Stimulated activated CD8-positive, alpha-beta memory T cell treated with anti-CD3 and anti-CD28 coated beads, Interleukin-12 subunit alpha, Interleukin-12 subunit beta, amount 100 ng/mL, for 4 hours (primary cell): ENCODE measurements around the gene DZIP3.
"Not testable (repeated sequence)": the region's sequence is repeated elsewhere in the genome, so short reads cannot be mapped to it uniquely, and the experiment has no call there.

ENCODE experiments used
- DNase-seq: peaks from one replicate; pipeline ENCODE4 v3.0.0-alpha.2; 2020; ENCODE audit warnings: low read depth

DZIP3 gene

GRCh38 chr3:108602249-108602934, 12.9 kb downstream of the DZIP3 start:
- DNase-seq, result no peak

- no peak for DNase-seq
Measured at GRCh38 chr3:108602935-108603294, 13.4 kb downstream of the DZIP3 start.

DNA sequence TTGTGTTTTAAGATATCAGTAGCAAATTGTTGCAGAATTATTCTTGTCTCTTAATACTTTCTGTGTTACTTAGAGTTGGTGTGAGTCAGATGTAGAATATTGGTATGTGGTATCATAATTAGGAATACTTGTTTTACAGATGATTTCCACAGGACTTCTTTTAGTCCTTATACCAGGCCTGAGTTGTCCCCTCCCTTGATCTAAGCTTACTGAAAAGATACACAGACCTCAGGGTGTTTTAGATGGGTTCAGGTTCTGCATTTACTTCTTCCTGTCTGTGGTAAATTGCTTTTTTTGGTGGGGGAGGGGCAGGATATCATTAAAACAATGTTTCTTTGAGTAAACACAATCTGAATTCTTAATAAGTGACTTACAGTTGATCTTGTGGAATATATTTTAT, 14.2 kb downstream of the DZIP3 start:
- DNase-seq, result no peak

GRCh38 chr3:108605028-108605427, 15.5 kb downstream of the DZIP3 start:
- DNase-seq, result no peak

- DNase-seq, result no peak
Measured at GRCh38 chr3:108605491-108605890, 16.0 kb downstream of the DZIP3 start.

DNA sequence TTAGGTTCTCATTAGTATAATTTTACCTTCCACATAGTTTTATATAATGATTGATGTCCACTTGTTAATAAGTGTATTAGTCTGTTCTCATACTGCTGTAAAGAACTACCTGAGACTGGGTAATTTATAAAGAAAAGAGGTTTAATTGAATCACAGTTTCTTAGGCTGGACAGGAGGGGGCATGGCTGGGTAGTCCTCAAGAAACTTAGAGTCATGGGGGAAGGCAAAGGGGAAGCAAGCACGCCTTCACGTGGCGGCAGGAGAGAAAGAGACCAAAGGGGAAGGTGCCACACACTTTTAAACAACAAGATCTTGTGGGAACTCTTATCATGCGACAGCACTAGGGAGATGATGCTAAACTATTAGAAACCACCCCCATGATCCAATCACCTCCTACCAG, 19.2 kb downstream of the DZIP3 start:
- no peak for DNase-seq

DNA sequence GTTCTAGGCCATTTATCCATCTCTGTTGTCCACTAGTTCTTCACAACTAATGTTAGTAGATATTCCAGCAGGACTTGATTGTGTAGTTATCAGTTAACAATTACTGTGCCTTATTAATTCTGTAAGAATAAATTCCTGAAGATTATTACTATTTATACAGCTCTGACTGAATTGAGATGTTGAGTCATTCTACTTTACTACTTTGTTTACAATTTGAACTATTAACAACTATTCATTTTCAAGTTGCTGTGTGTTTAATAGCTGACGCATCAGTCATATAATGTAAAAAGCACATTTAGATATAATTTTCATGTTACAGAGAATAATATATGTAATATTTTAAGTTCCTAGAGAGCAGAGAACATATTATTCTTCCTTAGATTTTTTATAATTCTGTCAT, 21.1 kb downstream of the DZIP3 start:
- no peak for DNase-seq

DNA sequence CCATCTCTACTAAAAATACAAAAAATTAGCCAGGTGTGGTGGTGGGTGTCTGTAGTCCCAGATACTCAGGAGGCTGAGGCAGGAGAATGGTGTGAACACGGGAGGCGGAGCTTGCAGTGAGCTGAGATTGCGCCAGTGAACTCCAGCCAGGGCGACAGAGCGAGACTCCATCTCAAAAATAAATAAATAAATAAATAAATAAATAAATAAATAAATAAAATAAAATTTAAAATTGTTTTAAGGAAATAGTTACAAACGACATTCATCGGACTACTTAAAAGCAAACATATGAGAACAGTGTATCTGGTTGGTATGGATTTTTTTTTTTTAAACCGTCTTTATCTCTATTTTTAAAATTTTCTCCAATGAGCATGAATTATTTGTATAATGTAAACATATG, 26.6 kb downstream of the DZIP3 start:
- DNase-seq, result not testable (repeated sequence)

GRCh38 chr3:108620250-108620649, 30.7 kb downstream of the DZIP3 start:
- no peak for DNase-seq

DNA sequence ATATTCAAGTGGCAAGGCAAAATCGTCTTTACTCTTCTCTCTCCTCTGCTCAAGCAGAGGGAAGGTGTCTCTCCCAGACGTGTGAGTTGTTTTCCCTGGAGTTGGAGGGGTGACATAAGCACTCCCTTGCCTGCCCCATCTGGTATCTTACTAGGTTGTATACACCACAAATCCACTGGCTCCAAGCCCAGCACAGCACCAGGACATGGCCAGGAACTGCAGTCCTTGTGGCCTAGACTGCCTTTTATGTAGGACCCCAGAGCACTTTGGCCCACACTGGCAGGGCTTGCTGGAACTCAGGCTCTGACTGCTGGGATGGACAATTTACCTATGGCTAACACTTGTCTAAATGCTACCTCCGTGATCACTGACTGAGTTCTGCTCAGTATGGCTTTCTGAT, 34.0 kb downstream of the DZIP3 start:
- no peak for DNase-seq

DNA sequence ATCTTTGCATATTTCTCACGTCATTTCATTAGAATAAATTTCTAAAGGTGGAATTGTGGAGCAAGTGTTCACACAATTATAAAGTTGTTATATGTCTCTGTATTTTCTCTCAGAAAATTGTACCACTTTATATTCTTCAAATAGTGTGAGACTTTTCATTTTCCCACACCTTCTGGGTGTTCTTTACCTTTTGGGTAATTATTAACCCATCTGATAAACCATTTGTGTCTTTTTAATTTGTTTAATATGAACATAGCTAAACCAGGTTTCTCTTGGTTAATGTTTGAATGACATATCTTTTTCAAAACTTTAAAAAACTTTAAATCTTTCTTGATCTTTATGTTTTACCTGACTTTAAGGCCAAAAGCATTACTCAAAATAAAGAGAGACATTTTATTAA, 40.5 kb downstream of the DZIP3 start:
- DNase-seq, result no peak

- DNase-seq, result no peak
Measured at GRCh38 chr3:108642526-108642925, 53.0 kb downstream of the DZIP3 start.

GRCh38 chr3:108645364-108645763, 55.8 kb downstream of the DZIP3 start:
- DNase-seq, result no peak

DNA sequence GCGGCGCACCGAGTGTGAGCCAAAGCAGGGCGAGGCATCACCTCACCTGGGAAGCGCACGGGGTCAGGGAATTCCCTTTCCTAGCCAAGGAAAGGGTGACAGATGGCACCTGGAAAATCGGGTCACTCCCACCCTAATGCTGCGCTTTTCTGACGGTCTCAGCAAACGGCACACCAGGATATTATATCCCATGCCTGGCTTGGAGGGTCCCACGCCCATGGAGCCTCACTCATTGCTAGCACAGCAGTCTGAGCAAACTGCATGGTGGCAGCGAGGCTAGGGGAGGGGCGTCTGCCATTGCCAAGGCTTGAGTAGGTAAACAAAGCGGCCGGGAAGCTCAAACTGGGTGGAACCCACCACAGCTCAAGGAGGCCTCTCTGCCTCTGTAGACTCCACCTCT, 66.1 kb downstream of the DZIP3 start:
- not testable (repeated sequence) for DNase-seq

- DNase-seq, result no peak
Measured at GRCh38 chr3:108661699-108662098, 72.2 kb downstream of the DZIP3 start.

DNA sequence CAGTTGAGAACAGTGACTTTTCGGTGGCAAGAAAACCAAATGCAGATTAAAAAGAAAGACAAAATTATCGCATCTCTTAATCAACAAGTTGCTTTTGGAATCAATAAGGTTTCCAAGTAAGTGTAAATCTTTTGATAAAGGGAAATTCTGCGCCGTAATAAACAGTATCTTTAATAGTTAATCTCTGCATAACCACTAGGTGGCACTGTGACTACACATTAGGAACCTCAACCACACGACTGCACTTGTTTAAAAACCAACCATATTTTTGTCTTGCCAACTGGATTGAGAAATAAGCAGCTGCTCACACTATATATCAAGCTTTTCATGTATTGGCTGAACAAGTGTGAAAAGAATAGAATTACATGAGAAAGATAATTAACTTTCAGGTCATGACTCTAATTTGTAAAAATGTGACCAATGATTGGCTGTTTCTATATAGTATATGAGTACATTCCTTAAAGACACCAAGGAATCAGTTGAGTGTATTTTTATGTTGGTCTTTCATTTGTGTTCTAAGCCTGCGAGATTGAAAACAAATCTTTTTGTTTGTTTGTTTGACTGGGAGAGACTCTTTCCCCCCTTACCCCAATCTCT, 72.7 kb downstream of the DZIP3 start:
- no peak for DNase-seq

GRCh38 chr3:108664266-108664665, 74.7 kb downstream of the DZIP3 start:
- DNase-seq, result no peak

- no peak for DNase-seq
Measured at GRCh38 chr3:108667312-108667711, 77.8 kb downstream of the DZIP3 start.

DNA sequence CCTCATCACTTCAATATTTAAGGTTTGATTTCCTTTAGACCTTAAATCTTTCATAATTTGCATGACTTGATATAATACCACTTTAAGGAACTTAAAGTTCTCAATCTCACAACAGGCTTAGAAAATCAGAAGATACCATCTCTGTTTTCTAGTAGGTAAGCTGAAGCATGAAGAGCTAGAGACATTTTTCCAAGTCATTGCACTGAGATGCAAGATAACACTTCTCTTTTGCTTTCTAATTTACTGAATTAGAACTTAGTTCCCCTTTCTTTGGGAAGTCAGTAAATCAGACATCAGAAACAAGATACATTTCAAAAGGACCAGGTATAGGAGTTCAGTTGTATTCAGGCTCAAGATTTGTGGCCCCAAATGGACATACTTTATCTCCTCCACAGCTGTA, 79.7 kb downstream of the DZIP3 start:
- DNase-seq, result no peak

DNA sequence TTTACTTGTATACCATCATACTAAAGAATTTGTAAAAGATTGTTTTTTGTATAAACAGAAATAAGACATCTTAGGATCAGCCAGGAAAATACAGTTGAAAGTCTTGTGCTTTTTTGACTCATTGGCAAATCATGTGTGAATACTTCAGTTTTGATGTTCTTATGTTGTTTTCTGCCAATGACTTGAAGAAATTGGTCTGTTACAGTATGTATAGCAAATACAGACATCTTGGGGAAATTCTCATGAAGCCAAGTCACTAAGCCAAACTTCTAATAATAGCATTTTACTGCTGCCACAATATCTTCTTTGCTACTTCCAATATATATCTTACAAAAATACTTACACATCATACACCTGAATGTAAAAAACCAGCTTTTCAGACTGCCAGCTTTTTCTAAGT, 83.2 kb downstream of the DZIP3 start:
- no peak for DNase-seq

GRCh38 chr3:108673988-108674661, 84.6 kb downstream of the DZIP3 start:
- DNase-seq, result no peak

DNA sequence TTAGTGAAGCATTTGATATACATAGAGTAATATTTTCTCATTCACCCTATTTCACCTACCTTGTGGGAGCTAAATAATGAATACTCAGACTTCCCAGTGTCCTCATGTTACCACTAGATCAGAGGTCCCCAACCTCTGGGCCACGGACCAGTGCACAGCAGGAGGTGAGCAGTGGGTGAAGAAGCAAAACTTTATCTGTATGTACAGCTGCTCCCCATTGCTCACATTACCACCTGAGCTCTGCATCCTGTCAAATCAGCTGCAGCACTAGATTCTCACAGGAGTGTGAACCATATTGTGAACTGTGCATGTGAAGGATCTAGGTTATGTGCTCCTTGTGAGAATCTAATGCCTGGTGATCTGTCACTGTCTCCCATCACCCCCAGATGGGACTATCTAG, 88.3 kb downstream of the DZIP3 start:
- DNase-seq, result no peak

DNA sequence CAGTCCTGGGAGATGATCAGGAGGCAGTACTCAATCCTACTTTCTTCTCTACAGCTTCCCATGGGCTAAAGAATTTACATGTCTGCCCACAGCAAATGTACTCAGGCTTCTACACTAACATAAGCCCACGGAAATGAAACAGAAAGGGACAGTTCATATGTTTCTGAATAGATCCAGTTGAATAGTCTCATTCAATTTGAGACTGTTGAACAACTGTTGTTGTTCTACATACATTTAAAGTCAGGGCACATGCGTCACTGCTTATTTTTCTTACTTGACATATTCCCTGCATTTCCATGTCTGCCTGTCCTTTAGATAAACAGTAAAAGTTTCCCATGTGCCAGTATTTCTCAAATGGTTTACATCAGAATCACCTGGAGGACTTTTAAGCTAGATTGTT, 102.8 kb downstream of the DZIP3 start:
- not testable (repeated sequence) for DNase-seq

- DNase-seq, result no peak
Measured at GRCh38 chr3:108698461-108698860, 108.9 kb downstream of the DZIP3 start.
